Skin of body (tissue), 2 donors: ENCODE results near the gene RALGAPA1. TPM values are rescaled to one million over a fixed set of nuclear protein-coding genes. Genes with fewer than 3 reads are reported as not detected.
A peak's percentile ranks its signal among the peaks of the same experiment; 100 is the strongest.

Source experiments
- DNase-seq: peaks from one replicate; lab custom pipeline; 2025; lab: John Stamatoyannopoulos, UW
- total RNA-seq: library from RNA; depleted of rRNA; stranded (reverse); fragments of >200 nt; gene quantifications from one replicate; pipeline ENCODE4 v1.2.3, GENCODE V29; 2014

Gene RALGAPA1
- total RNA-seq, 1 donor from 2014 or later = 110 TPM

DNA sequence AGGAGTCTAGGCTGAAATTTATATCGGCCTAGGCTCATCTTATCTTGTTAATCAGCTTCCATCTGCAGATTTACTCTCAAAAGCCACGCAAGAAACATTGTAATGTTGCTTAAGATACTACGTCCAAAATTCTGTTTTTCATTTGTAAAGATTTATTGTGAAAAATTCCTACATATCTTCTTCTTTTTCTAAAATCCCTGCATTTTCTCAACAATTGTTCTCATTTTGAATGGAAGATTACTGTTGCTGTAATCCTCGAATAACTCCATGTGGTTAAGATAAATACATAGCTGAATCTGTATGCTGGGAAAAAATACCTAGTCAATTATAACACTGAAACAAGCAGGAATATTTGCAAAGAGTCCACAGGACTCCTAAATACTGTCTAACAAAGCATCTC is 259.5 kb downstream of the RALGAPA1 start:
- DNase-seq = no peak

DNA sequence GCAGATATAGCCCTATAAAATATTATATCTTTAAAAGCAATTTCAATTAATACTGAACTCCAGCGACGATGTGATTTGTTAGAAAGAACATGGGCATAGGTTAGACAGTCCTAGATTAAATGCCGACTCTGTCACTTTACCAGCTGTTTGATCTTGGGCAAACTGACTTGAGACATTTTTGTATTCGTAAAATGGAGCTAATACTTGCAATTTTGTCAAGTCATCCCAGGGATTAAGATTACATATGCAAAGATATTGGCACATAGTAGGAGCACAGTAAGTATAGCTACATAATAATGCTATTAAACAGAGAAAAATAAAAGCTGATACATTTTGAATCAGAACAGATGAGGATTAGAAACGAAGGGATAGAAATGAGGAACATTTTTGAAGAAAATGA is 266.1 kb downstream of the RALGAPA1 start:
- DNase-seq = no peak

DNA sequence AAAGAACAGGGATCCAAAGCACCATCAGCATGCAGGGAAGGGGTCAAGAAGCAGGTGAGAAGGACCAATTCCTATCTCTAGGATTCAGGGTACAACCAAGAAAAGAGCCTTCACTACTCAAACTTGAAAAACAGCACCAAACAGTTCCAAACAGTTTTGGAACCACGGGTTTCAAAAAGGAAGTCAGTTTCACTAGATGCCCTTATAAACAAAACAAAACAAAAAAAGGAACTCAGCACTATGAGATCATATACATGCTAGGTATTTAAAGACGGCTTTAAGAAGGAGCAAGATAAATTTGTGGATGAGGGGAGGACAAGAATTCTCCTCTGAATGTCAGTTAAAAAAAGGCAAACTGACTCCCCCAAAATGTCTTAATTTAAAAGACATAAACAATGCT is 269.1 kb downstream of the RALGAPA1 start:
- DNase-seq = no peak

DNA sequence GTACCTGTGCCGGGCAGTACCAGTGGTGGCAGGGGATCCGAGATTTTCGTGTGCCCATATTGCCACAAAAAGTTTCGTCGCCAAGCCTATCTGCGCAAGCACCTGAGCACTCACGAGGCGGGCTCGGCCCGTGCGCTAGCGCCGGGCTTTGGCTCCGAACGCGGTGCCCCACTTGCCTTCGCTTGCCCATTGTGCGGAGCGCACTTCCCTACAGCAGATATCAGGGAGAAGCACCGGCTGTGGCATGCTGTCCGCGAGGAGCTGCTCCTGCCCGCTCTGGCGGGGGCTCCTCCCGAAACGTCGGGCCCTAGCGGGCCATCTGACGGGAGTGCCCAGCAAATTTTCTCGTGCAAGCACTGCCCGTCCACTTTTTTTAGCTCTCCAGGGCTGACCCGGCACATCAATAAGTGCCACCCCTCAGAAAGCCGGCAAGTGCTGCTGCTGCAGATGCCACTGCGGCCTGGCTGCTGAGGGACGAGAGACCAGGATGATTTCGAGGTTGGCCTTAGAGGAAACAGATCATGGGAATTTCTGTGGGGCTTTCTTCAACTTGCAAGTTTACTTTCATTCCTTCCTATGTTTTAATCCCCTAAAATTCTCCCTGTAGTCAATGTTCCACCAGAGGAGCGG is 273.5 kb downstream of the RALGAPA1 start:
- DNase-seq = no peak

DNA sequence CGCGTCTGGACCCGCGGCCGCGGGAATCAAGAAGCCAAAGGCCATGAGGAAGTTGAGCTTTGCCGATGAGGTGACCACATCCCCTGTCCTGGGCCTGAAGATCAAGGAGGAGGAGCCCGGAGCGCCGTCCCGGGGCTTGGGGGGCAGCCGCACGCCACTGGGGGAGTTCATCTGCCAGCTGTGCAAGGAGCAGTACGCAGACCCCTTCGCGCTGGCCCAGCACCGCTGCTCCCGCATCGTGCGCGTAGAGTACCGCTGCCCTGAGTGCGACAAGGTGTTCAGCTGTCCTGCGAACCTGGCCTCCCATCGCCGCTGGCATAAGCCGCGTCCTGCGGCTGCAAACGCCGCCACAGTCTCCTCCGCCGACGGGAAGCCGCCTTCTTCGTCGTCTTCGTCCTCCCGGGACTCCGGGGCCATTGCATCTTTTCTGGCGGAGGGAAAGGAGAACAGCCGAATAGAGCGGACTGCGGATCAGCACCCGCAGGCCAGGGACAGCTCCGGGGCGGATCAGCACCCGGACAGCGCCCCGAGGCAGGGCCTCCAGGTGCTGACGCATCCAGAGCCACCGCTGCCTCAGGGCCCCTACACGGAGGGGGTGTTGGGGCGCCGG is 274.1 kb downstream of the RALGAPA1 start:
- DNase-seq = peak; percentile 17

DNA sequence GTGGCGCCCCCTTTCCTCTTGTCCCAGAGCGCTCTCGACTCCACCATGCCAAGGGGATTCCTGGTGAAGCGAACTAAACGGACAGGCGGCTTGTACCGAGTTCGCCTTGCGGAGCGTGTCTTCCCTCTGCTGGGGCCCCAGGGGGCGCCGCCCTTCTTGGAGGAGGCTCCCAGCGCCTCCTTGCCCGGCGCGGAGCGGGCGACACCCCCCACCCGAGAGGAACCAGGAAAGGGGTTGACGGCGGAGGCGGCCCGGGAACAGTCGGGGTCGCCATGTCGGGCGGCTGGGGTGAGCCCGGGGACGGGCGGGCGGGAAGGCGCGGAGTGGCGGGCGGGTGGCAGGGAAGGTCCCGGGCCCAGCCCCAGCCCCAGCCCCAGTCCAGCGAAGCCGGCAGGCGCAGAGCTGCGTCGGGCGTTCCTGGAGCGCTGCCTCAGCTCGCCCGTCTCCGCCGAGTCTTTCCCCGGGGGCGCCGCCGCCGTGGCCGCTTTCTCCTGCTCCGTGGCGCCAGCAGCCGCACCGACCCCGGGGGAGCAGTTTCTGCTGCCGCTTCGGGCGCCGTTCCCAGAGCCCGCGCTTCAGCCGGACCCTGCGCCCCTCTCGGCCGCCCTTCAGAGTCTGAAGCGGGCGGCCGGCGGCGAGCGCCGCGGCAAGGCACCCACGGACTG is 274.8 kb downstream of the RALGAPA1 start:
- DNase-seq = no peak

DNA sequence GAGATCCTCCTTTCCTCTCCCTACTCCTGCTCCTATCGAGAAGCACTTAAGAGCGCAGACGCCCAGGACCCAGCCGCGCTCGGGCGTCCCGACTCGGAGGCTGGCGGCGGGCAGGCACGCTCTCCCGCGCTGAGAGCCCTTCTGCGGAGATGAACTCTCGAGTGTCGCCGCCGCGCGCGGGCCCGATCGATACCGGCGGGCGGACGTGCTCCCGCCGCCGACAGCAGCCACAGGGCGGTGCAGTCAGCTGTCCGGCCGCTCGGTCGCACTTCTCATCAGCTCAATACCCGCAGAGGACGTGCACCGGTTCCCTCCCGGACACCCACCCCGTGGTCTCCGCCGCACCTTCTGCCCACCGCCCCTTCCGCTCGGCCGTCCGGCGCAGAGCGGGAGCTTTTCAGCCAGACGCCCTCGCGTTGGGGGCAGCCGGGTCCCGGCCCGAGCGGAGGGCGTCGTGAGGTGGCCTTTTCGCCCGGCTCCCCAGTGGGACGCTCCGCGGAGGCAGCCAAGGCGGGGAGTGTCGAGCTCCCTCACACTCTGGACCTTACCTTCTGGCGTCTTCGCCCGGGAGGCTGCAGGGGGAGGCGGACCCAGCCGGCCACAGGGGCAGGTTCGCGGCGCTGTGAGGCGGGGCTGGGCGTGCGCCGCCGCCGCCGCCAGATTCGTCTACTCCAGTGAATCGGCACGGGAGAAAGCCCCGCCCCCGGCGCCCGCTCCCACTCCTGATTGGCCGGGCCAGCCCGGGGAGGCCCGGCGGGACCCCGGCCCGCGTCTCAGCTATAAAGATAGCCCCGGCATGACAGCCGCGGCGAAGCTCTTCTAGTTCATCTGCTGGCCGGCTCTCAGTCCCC is 275.5 kb downstream of the RALGAPA1 start, which contains the start of gene INSM2:
INSM2 (plus strand) TSS at position 808 of the 851 bp plus-strand sequence. CDS start 89 bp downstream, outside the sequence.
- DNase-seq = no peak

DNA sequence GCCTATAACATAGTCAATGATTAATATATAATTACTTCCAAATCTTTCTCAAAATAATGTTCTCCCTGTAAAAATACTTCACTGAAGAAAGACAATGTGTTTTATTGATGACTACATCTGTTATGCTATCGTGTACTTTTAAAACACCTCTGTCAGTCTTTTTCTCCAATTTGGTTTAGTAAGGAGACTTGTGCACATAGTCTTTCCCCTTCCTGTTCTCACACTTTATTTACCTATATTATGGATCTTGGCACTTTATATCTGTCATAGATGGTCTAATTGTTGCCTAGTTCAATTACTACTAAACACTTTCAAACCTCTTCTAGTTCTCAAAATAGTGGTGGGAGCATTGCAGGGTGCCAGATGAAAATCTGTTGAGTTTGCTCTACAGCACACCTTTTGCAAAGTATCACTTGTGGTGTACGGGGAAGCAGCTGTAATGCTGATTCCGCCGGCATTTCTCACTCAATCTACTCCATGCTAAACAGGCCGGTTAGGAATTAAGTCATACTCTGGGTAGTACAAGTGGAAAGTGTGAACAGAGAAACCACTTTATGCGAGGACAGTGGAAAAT is 276.2 kb downstream of the RALGAPA1 start:
- no peak for DNase-seq

DNA sequence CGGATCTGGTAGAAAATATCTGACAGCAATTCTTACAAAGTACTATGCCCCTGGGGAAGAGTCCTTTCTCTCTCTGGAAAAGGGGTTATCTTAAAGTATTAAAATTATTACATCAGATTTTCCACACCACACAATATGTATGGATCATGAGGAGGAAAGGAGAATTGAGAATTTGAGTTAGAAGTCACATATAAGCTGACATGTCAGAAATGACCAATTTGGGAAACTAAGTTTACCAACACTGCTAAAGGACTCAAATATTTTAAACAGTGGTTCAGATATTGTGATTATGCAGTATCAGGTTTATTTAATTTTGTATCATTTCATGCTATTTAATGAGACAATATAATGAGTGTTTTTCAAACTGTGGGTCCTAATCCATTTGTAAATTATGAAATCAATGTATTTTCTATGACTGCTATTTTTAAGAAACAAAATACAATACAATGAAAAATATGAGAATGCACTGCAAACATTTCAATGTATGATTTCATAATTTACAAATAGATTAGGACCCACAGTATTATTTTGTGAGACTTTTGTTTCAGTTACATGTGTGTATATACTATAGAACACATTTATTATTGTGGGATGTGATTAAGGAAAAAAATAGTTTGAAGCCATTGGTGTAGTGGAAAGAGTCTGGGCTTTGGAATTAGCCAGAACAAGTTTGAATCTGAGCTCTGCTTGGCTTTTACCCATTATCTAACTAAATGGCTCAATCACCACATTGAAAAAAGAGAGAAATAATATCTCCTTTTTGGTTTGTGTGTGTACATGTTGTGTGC is 276.9 kb downstream of the RALGAPA1 start:
- DNase-seq = no peak

DNA sequence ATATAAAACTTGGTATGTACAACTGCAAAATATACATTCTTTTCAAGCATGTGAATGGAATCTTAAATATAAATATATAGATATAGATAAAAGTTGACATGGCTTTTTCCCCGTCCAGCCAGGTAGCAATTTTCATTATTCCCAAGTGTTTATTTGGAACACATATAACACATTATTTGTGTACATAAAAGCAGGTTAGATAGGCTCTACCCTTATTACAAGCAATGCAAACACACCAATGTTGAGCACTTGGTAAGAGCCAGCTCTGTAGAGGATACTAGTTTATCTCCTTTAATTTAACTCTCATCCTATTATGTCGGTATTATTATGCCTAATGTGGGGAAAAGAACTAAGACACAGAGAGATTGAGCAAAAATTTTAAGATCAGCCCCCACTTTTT is 282.1 kb downstream of the RALGAPA1 start:
- no peak for DNase-seq

DNA sequence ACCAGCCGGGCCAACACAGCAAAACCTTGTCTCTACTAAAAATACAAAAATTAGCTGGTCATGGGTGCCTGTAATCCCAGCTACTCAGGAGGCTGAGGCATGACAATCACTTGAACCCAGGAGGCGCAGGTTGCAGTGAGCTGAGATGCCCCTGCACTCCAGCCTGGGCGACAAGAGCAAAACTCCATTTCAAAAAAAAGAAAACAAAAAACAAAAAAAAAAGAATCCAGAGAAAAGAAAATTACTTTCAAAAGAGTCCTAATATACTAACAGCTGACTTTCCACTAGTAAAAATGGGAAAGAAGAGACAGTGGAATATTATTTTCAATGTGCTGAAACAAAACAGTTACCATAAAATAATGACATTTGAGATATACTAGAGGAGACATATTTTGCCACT is 283.4 kb downstream of the RALGAPA1 start:
- no peak for DNase-seq

DNA sequence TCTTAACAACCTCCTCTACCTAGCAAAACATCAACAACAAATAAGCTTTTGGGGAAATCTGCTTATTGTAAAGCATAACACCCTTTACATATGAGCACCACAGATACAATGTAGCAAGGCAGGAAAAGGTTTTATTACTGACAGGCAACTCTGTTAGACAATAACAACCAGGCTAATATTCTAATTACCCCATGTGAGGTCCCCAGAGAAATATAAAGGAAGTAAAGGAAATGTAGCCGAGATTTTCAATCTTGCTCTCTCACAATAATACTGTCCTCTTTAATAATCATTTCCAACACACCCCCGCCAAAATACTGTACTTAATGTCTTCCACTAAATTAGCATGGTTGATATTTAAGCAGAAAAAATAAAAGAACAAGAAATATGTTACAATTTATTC is 289.1 kb downstream of the RALGAPA1 start:
- DNase-seq = no peak

DNA sequence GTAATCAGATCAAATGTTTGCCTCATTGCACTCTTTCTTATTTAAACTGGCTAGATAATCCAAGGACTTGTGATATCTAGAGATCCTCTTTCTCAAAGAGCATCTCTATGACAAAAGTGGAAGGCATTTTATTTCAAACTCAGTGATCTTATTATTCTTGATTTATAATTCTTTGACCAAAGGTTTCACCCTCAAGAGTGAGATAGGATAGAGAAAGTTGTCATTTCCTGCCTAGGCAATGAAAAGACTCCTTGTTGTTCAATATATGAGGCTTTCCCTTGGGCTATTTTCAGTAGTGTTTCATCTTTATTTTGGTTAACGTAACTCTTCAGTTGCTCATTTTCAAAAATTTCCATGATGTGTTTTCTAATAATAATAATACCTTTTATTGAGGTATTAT is 293.2 kb downstream of the RALGAPA1 start:
- no peak for DNase-seq

DNA sequence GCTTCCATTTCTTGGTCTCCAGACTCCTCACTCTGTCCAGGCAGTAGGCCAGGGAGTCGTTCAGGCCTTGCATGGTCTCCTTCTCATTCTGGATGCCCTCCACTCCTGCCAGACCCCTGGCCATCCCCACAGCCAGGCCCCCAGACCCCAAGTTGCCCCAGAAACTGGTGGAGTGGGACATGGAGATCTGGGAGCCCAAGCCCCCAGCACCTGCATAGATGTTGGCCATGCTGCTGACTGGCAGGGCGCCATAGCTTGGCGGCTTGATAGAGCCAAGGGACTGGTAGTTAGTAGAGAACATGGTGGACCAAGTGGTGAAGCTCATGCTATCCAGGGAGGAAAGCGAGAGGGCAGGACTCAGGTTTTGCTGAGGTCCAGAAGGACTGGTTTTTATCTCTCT is 296.3 kb downstream of the RALGAPA1 start:
- no peak for DNase-seq

DNA sequence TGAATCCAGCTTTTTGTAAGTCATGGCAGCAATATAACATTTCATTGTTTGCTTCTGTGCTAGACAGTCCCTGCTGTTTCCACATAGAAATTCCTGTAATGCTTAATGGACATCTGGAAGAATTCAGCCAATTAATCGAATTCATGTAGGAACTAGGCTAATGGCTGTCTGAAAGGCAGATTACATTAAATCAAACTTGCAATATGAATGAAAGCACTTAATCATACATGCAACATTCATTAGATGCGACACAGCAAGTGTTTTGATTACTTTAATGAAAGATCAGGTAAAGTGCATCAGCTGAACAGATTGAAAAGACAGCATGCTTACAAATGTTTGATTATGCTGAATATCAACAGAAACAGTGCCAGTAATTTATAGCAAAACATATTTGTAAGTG is 299.2 kb downstream of the RALGAPA1 start:
- DNase-seq = no peak

DNA sequence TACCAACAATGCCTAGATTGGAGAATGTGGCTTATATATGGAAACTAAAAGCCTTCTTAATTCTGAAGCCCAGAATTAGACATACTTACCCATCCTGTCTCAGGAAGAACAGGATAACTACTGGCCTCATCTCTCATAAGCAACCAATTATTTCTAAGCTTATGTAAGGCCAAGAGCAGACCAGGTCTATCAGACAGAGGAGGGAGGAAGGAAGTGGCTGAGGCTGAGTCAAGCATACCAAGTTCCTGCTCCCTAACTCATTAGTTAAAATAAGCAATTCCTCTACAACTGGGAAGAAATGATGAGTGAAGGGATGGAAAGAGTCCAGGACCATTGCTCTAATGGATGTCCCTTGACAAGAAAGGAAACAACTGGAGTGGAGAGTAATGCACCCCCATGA is 302.2 kb downstream of the RALGAPA1 start:
- no peak for DNase-seq

DNA sequence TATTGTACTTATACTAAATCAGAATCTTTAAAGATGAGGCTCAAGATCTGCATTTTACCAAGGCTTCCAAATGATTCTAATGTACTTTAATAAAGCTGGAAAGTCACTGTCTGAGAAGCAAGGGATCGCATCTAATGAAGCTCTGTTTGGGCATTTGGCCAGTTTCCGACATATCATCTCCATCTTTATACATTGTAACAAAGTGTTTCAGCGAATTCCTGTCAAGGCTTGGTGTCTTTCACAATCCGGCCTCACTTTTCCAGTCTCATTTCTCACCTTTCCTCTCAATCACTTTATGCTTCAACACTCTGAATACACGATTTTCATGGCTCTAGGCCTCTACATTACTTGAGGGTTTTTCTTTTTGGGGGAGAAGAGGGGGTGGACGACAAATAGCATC is 302.6 kb downstream of the RALGAPA1 start:
- no peak for DNase-seq

DNA sequence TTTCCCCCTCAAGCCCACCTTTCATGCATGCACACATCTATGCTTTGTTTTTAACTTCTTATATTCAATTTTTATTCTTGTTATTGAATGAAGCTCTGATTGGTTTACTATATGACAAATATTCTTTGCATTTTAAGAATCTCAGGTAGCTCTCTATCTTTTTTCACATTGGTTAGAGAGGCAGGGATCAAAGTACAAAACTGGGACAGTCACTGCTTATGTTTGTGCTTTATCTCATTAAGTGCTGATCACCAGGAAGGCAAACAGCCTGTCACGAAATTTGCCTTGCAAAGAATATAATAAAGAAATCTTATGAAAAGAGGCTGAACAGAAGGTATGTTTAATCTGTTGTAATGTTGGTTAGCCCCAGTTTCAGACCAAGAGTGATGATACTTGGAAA is 304.8 kb downstream of the RALGAPA1 start:
- no peak for DNase-seq

DNA sequence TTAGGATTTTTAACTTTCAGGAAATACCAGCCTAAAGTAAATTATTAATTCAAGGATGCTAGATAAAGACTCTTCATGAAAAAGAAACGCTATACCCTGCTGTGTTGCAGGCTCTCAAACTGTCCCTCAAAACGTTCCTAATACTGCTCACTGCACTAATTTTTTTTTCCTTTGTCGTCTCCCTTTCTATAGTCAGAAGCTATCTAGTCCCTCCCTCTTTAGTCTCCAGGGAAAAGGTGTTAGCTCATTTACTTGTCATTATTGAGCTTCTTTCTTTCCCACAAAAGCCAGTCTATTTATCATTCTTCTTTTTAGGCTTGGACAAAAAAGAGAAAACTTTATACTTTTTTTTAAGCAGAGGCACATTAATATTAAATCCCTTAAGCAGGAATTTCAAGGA is 305.4 kb downstream of the RALGAPA1 start:
- no peak for DNase-seq

DNA sequence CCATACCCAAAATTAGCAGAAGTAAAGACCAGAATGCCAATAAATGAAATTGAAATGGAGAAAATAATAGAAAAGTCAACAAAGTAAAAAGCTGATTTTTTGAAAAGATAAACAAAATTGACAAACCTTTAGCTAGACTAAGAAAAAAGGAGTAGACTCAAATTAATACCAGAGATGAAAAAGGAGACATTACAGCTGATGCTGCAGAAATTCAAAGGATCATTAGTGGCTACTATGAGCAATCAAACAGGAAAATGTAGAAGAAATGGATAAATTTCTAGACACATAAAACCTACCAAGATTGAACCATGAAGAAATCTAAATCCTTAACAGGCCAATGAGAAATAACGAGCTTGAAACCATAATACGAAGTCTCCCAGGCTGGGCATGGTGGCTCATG is 309.9 kb downstream of the RALGAPA1 start:
- no peak for DNase-seq

DNA sequence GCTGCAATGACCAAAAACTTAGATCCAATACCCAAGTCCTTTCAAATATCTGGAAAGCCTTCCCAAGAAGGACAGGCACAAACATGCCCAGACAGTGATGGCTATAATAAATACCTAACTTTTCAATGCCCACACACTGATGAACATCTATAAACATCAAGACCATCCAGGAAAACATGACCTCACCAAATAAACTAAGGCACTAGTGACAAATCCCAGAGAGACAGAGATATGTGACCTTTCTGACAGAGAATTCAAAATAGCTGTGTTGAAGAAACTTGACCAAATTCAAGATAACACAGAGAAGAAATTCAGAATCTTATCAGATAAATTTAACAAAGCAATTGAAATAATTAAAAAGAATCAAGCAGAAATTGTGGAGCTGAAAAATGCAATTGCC is 313.8 kb downstream of the RALGAPA1 start:
- DNase-seq = no peak
